GM18858 (cell line): Measurements from ENCODE around the gene MEGF6.
A peak's percentile ranks its signal among the peaks of the same experiment; 100 is the strongest.
"Not testable (repeated sequence)": the region's sequence is repeated elsewhere in the genome, so short reads cannot be mapped to it uniquely, and the experiment has no call there.

ENCODE experiments used
- ATAC-seq: cut with Tn5 transposase; IDR thresholded peaks from one replicate; pipeline ENCODE4 v1.9.1; 2021; ENCODE audit not compliant: unreplicated experiment

The MEGF6 gene

DNA sequence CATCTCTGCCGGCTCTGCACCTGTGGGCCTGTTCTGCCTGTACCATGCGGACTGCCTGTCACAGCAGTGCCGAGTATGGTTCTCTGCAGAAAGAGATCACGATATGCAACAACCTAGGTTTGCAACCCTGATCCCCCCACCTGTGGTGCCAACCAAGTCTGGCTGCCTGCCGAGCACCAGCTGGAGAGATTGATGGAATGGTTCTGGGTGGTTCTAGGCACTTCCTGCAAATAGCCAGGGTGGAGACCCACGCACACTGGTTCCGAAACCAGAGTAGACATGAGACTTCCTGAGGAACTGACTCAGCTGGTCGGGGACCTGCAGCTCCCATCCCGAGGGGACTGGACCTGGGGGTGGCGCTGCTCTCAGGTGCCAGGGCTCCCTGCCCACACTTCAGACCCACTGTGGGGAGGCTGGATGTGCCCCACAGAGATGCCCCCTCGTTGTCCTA, 18.9 kb upstream of the MEGF6 start:
- ATAC-seq, result no peak

DNA sequence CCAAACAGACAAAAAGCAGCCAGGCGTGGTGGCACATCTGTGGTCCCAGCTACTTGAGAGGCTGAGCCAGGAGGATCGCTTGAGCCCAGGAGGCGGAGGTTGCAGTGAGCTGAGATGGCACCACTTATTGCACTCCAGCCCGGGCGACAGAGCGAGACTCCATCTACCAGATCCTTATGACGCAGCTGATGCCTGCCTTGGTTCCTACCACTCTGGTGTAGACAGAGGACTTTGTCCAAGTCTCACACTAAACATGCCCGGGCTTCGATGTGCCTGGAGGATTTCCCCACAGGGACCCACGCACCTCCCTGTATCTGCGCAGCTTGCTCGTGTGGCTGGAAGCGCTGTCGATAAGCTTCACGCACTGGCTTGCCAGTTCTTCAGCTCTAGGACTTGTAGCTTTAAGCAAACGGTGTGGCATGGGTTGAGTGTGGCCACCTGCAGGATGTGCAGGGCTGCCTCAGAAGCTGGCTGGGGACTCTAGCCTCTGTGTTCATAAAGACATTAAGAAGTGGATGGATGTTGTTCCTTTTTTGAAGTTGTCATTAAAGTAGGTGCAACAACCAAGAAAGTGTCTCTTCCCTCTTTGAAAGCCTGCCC, 18.4 kb upstream of the MEGF6 start:
- ATAC-seq, result no peak

DNA sequence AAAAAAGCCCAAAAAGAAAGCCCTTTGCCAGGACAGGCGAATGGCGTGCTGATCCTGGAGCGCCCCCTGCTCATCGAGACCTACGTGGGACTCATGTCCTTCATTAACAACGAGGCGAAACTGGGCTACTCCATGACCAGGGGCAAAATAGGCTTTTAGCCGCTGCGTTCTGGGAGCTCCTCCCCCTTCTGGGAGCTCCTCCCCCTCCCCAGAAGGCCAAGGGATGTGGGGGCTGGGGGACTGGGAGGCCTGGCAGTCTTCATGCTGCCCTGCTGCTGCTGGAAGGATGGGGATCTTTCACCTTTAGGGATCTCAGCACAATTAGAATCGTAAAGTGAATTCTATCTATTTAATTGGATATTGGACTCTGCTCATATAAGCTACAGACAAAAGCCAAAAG, 17.1 kb upstream of the MEGF6 start:
- no peak for ATAC-seq

DNA sequence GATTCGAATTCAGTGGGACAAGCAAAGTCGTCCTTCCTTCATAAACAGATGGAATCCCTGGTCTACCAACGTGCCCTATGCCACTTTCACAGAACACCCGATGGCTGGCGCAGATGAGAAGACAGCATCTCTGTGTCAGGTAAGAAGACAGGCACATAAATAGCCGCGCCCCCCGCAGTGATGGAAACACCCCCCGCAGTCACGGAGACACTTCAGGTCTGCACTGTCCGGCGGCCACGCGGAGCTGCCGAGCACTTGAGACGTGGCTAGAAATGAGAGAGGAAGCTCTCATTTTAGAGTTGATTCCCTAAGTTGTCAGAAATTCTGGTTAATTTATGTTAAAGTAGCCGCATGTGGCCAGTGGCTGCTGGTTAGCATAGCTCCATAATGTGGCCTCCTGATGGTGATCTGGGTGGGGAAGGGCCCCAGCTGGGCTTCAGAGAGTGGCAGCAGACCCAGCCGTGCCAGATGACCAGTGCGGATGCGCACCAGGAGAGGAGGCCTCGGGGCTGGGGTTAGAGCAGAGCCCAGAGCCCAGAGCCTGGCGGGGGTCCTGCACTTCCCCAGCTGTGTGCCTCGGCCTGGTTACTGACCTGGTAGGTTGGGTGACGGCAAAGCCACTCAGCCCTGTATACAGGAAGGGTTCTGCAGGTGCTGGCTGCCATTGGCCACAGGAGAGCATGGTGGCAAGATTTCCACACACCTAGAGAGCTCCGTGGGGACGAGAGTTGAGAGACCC, 16.4 kb upstream of the MEGF6 start:
- no peak for ATAC-seq

DNA sequence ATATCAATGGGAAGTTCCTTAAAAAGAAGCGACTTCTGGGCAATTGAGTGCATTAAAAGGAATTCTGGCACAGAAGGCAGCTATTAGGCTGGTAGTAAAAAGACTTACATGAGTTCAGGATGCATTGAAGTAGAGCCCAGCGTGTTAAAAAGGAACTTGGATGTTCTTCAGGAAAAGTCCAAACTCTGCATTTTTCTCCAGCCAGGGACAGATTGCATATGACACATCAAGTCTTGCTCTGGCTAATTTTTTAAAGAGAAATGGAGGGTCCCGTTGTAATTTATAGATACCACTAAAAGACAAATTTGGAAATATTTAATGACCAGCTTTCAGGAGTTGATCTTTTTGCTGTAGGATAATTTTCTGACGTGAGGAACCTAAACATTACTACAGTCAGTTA, 14.7 kb upstream of the MEGF6 start:
- no peak for ATAC-seq

DNA sequence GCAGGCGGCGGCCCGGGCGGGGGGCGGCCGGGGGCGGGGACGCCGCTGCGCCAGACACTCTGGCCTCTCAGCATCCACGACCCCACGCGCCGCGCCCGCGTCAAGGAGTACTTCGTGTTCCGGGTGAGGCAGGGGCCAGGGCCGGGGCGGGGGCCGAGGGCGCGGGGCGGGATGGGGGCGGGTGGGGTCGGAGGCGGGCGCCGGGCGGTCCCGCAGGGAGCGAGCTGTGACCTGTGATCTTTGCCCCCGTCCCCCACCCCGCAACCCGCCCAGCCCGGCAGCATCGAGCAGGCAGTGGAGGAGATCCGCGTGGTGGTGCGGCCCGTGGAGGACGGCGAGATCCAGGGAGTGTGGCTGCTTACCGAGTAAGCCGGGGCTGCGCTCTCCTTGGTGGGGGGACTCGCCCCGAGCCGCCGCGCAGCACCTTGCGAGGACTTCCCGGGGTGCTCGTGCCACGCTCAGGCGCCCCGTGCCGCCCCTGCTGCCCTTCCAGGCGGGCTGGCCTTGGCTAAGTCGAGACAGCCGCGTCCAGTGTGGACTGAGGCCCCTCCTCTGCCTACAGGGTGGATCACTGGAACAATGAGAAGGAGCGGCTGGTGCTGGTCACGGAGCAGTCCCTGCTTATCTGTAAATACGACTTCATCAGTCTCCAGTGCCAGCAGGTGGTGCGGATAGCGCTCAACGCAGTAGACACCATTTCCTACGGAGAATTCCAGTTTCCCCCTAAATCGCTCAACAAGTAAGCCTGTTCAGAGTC, 14.0 kb upstream of the MEGF6 start:
- ATAC-seq, result no peak

DNA sequence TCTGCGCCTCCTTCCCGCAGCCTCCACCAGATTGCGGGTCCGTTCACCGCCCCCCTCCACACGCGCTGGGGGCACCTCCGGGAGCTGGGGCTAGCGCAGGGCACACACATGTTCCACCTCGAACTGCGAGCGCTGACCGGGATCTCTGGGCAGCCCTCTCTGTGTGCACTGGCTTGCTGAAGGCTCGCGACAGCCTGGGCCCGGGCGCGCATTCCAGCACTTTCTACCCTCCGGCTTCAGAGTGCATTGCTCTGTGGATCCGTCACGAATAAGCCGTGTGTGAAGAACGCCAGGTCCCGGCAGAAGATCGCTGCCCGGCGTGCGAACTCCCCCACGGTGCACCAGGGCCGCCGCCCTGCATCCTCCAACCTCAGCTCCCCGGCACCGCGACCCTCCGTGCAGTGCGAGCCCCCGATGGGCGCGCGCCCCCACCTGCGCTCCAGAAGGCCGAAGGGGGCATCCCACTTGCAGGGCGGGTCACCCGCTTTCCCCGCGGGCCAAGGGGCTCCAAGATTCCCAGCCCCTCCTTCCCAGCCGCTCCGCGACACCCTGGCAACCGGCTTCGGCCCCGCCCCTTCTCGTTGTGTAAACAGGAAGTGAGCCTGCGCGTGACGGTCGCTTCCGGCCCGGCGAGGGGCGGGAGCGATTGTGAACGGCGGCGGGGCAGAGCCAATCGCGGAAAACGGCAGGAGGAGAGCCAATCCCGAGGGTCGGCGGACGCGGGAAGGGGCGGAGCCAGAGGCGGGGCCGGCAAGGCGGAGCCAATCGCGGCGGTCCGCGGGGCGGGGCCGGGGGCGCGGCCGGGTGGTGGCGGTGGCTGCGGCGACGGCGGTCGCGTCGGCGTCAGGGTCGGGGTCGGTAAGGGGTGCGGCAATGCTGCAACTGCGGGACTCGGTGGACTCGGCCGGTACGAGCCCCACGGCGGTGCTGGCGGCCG, 13.2 kb upstream of the MEGF6 start, which contains the start of gene TPRG1L:
Gene TPRG1L, plus strand, starts transcription at position 816 of the 937 bp plus-strand sequence. Its CDS starts 58 bp downstream, at position 874.
- peak; percentile 84 for ATAC-seq

DNA sequence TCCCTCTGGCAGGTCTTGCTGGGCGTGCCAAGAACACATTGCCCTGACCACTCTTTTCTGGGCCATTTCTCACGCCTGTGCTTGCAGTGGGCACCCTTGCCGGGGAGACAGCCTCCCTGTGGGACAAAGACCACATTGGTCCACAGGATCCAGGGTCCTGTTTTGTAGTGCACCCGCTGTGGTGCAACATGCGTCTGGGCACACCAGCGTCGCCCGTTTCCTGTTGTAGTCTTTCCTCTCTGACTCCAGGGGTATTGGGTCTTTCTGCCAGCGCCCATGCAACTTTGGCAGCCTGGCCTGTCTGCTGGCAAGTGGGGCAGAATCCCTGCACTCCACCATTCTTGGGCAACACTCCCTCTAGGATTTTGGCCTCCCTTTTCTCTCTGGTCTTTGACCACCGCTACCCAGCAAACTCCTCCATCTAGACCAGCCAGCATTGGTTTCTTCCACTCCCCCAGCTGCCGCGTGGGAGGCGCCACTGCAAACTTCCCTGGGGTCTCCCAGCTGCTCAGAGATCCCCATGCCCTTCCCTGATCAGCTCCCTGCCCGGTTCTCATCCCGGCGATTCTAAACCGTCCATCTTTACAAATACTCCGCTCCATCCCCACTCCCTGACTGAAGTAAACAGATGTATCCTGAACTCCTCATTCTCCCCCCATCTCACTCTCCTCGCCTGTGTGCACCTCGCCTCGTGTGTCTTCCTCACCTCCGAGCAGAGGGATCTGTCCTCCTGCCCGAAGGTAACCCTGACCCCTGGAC, 12.3 kb upstream of the MEGF6 start:
- no peak for ATAC-seq

DNA sequence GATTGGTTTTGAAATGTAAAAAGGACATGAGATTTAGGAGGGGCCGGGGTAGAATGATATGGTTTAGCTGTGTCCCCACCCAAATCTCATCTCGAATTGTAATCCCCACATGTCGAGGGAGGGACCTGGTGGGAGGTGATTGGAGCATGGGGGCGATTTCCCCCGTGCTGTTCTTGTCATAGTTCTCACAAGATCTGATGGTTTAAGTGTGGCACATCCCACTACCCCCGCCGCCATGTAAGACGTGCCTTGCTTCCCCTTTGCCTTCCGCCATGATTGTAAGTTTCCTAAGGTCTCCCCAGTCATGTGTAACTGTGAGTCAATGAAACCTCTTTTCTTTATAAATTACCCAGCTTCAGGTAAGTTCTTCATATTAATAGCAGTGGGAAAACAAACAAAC, 10.8 kb upstream of the MEGF6 start:
- not testable (repeated sequence) for ATAC-seq

DNA sequence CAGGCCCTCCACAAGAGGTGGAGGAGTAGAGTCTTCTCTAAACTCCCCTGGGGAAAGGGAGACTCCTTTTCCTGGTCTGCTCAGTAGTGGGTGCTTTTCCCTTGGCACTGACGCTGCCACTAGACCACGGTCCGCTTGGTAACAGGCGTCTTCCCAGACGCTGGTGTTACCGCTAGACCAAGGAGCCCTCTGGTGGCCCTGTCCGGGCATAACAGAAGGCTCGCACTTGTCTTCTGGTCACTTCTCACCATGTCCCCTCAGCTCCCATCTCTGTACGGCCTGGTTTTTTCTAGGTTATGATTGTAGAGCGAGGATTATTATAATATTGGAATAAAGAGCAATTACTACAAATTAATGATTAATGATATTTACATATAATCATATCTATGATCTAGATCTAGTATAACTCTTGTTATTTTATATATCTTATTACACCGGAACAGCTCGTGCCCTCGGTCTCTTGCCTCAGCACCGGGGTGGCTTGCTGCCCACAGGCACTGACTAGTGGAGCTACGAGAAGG, 9.9 kb upstream of the MEGF6 start:
- ATAC-seq, result not testable (repeated sequence)

DNA sequence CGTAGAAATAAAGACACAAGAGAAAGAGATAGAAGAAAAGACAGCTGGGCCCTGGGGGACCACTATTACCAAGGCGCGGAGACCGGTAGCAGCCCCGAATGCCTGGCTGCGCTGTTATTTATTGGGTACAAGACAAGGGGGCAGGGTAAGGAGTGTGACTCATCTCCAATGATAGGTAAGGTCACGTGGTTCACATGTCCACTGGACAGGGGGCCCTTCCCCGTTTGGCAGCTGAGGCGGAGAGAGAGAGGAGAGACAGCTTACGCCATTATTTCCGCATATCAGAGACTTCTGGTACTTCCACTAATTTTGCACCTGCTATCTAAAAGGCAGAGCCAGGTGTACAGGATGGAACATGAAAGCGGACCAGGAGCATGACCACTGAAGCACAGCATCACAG, 9.4 kb upstream of the MEGF6 start:
- no peak for ATAC-seq

DNA sequence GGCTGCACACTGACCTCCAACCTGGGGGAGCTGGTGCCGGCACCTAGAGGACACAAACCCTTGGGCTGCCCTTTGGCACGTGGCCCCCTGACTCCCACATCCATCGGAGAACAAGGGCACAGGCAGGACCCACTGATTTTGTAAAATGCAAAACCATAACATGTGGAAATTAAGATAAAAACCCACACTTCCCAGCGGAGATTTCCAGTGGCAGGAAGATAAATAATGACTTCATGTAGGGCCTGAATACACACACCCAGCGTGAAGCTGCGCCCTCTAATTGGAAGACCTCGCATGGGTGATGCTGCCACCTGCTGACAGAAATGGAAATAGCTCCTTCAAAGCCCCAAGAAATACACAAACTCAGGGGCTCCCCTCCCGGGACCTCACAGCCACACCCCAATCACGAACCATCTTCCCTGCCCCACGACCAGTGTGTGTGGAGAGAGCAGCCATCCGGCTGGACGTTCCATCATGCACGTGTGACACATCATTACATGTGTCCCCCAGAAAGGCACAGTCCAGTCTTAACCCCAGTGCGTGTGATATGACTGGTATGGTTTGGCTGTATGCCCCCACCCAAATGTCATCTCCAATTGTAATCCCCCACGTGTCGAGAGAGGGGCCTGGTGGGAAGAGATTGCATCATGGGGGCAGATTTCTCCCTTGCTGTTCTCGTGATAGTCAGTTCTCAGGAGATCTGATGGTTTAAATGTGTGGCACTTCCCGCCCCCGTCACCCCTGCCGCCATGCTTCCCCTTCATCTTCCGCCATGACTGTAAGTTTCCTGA, 7.8 kb upstream of the MEGF6 start:
- no peak for ATAC-seq

DNA sequence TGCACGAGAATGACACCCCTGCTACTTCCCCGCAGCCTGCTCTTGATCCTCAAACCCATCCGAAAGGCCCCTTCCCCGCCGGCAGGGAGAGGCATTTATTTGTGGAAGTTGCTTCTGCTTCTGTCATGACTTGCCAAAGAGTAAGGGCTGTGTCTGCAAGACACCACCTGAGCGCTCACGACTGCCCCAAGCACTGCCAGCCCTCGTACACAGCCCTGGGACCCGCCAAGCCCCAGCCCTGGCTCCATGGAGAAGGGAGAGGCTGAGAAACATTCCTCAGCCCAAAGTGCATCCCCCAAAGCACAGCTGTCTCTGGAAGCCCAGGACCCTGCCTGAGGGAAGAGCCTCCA, 7.2 kb upstream of the MEGF6 start:
- no peak for ATAC-seq

DNA sequence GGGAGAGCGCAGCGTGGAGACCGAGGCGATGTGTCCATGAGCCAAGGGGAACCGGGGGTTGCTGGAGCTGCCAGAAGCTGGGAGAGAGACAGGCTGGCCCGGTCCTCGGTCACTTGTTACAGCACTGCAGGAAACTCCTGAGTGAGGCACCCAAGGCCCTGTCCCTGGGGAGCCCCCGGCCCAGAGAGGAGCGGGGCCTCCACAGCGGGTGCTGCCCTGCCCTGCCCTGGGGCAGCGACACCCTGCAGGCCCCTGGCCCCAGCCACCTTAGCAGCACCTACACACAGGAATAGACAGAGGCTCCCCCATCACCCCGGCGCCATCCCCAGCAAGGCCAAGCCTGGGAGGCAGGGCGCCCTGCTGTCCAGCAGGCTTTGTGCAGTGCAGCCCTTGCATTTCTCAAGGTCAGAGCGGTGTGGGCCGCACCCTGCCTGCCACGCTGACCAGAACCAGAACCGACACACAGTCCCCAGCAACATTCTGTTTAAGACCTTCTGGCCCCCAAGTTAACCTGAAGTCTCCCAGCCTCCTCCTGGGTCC, 6.6 kb upstream of the MEGF6 start:
- no peak for ATAC-seq

DNA sequence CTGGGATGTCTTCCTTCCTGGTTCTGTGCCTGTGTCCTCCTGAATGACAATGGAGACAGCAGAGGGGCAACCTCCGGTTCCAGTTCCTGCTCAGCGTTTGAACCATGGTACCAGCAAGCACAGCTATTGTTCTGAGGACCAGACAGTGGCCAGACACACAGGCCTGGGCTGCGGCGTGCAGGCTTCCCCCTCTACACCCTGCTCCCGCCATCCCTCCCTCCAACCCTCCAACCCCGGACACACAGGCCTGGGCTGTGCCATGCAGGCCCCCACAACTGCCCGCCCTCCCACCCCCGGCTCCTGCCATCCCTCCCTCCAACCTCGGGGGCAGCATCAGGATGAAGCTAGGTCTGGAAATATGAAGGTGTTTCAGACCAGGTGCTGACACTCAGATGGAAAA, 5.6 kb upstream of the MEGF6 start:
- ATAC-seq, result no peak

DNA sequence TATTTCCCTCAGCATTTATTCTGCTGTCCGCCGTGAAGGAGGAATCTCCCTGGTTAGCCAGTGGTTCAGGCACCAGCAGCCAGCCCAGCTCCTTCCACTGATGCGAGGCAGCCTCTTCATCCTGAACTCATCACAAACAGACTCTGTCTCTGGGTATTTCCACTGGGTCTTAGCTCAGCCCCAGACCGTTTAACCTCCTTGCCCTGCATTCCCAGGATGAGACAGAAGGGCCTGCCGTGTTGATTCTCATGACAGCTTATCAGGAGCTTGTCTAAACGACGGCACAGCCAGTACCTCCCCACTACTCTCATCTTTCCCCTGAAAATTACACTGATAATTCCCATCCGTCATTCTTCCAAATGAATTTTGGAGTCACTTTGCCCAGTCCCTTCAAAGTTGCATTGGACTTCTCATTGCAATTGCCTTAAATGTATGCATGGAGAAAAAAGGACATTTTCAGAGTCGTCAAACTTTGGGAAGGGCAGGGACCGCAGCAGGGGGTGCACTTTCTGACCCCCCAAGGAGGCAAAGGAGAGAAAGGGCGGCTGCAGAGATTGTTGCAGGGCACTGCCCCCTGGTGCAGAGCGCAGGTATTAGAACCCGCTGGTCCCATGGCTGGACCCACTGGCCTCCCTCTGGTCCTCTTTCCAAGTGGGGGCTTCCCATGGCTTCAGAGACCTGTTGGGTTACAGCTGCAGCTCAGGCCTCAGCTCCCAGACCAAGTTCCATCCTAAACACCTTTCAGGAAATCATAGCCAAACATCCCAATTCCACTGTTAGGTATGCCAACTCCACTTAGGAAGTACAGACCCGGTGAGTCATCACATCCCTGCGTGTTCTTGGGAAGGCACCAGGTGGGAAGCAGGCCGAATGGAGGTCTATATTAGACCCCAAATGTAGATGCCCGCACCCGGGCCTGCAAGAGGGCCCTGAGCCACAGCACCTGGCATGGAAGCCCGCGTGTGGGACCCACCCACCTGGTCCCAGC, 3.7 kb upstream of the MEGF6 start:
- ATAC-seq, result no peak

DNA sequence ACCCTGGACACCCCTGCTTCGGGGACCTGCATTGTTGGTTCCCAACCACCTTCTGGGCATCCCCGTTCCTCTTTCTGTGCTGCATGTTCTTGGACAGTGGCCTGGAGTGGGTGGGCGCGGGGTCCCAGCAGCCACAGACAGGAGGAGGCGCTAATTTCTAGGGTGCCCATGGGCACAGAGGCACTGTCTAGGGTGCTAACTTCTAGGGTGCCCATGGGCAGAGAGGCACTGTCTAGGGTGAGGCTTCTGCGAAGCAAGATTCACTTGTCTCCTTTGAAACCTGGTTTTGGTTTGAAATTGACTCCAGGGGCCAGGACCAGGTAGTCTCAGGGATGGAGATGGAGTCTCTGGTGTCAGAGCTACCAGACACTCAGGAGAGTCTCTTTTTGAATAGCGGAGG, 815 bp upstream of the MEGF6 start:
- no peak for ATAC-seq
